ENCODE results near the gene IGHMBP2. TPM values are rescaled to one million over a fixed set of nuclear protein-coding genes. Genes with fewer than 3 reads are reported as not detected.

Gene IGHMBP2
- total RNA-seq, 1 experiment from 2014 or later: 24.0 TPM

DNA sequence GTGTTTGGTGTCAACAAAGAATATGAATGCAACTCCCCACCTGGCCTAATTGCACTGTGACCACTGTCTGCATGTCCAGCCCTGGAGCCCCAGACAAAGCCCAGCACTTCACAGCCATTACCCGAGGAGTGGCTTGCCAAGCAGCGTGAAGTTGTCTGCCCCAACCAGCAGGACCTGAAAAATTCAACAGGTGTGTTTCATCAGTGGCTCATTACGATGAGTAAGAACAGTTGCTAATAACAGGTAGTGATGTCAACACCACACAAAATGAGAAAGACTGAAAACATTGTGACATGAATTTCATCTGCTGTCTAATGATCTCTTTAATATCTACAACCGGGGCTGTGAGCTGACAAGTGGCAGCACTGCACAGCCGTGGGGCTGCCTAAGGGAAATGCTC is 10.4 kb upstream of the IGHMBP2 start:
- no peak overlapping the region for H2BK20ac ChIP-seq (ENCODE audit: low read depth, low read length, poor library complexity, severe bottlenecking)
- no peak overlapping the region for H4K8ac ChIP-seq (replicated peaks; ENCODE audit: insufficient read length, low read depth, low read length)
- TF ChIP-seq CTCF (conservative IDR thresholded peaks at IDR 0.05): no peak
- H2BK5ac ChIP-seq (ENCODE audit: insufficient read length, low read length): no peak overlapping the region
- no peak overlapping the region for H3T11ph ChIP-seq (ENCODE audit: low read length)
- no peaks in the 10 kb centered on the region for H3K79me2 ChIP-seq (ENCODE audit: insufficient read depth, low read length)
- H3K4me1 ChIP-seq (ENCODE audit: insufficient read depth, low read length): no peaks in the 10 kb centered on the region
- H3K23me2 ChIP-seq (ENCODE audit: insufficient read length, low read depth, low read length, poor library complexity, severe bottlenecking): no peaks in the 10 kb centered on the region
- no peaks in the 10 kb centered on the region for H3K9me3 Mint-ChIP-seq
- no peaks in the 10 kb centered on the region for H4K20me1 ChIP-seq (ENCODE audit: control insufficient read depth, insufficient read depth, insufficient read length)
- H3K23ac ChIP-seq (ENCODE audit: insufficient read length, low read depth, low read length): no peak overlapping the region
- DNase-seq: no peak
- no peak overlapping the region for H4K5ac ChIP-seq (ENCODE audit: insufficient read length, low read depth, low read length)
- no peak overlapping the region for H2BK12ac ChIP-seq (ENCODE audit: insufficient read length, low read depth, low read length)
- H3K4me3 Mint-ChIP-seq: no peak overlapping the region
- H3K27me3 ChIP-seq (ENCODE audit: insufficient read depth, low read length): no peaks in the 10 kb centered on the region
- peaks cover 34 to 64% (median 50%) of the 10 kb centered on the region in 3 experiments for H3K36me3 Mint-ChIP-seq (ENCODE audit: insufficient read depth in 1 of 3, low read depth in 3 of 3)
- H3K4me2 ChIP-seq (ENCODE audit: insufficient read depth, insufficient read length, low read length): no peak overlapping the region
- H2BK120ac ChIP-seq (ENCODE audit: low read depth, low read length, poor library complexity, severe bottlenecking): no peak overlapping the region
- no peaks in the 10 kb centered on the region for H3K27me3 Mint-ChIP-seq (ENCODE audit: low read depth)
- no peaks in the 10 kb centered on the region for H3K79me1 ChIP-seq (ENCODE audit: insufficient read depth, low read depth, low read length, poor library complexity, severe bottlenecking)
- no peak overlapping the region for H3K4ac ChIP-seq (ENCODE audit: low read depth, low read length)
- no peak overlapping the region for H3K27ac Mint-ChIP-seq
- H3K9ac ChIP-seq (ENCODE audit: extremely low read depth, insufficient read length, low read length): no peak overlapping the region
- no peak overlapping the region for H4K91ac ChIP-seq (ENCODE audit: insufficient read length, low read depth, low read length)
- H3K14ac ChIP-seq (ENCODE audit: insufficient read depth, low read length): no peak overlapping the region
- no peak overlapping the region for H3K27ac ChIP-seq (ENCODE audit: insufficient read length, low read depth, low read length)
- no peak overlapping the region for H2AK5ac ChIP-seq (ENCODE audit: insufficient read length, low read length)
- peaks cover 5 to 11% of the 10 kb centered on the region in 2 experiments; a peak in 3 of 4 replicates for H3K4me1 Mint-ChIP-seq
- H2AFZ ChIP-seq (ENCODE audit: low read length): no peak overlapping the region
- H3K18ac ChIP-seq (ENCODE audit: insufficient read length, low read depth, low read length): no peak overlapping the region
- H3K56ac ChIP-seq (ENCODE audit: insufficient read length, low read depth, low read length): no peak overlapping the region
- no peaks in the 10 kb centered on the region for H3K9me3 ChIP-seq (ENCODE audit: control insufficient read depth, low read depth, low read length)
- WGBS (ENCODE audit: extremely low coverage, insufficient read length, low lambda C conversion rate): no CpG with 5 or more reads among the region's 5 CpGs
- H2BK15ac ChIP-seq (ENCODE audit: low read depth, low read length): no peak overlapping the region
